GM10248 (cell line): Measurements from ENCODE around the gene ZDHHC11.
"Not testable (repeated sequence)": the region's sequence is repeated elsewhere in the genome, so short reads cannot be mapped to it uniquely, and the experiment has no call there.

Experiments used
- CTCF ChIA-PET: fragments of 300-600 bp; sonication (Branson Sonifier 250); formaldehyde crosslinking; extraction: SDS; loops from one replicate; lab custom pipeline; 2021; ENCODE audit warnings: antibody characterized with exemption; lab: Yijun Ruan, JAX
- POLR2A ChIA-PET: fragments of 350-650 bp; sonication (Branson Sonifier 250); formaldehyde crosslinking; extraction: SDS; loops from one replicate; lab custom pipeline; 2020; ENCODE audit warnings: antibody characterized with exemption; lab: Yijun Ruan, JAX
- DNase-seq: peaks from one replicate; pipeline ENCODE4 v3.0.0; 2012; ENCODE audit errors: extremely low spot score
- TF ChIP-seq, protein P1 (sequence below): IDR thresholded peaks from 2 replicates; pipeline ENCODE4 v1.5.1; 2012; ENCODE audit warnings: mild to moderate bottlenecking, low read depth; ENCODE audit errors: extremely low read depth, missing control alignments, control extremely low read depth

The ZDHHC11 gene

DNA sequence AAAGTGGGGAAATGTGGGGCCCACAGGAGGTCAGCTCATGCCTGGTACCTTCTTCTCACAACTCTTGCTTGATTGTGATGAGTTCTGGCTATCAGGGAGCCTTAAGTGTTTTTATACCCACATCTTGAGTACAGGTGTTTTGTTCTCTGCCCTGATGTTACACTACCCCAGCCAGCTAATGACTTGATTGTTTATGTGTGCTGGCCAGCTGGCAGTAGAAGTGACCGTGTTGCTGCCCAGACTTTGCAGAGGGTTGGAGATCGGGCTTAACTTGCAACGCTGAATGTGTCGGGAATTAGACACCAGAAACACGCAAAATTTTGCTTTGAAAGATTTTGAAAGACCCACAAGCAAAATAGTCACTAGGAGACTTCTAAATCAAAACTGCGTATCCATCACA is 49.3 kb downstream of the ZDHHC11 start:
- no peak for DNase-seq
- ChIA-PET POLR2A (no interaction called here), CTCF (no interaction called here)
- TF ChIP-seq, protein P1, sequence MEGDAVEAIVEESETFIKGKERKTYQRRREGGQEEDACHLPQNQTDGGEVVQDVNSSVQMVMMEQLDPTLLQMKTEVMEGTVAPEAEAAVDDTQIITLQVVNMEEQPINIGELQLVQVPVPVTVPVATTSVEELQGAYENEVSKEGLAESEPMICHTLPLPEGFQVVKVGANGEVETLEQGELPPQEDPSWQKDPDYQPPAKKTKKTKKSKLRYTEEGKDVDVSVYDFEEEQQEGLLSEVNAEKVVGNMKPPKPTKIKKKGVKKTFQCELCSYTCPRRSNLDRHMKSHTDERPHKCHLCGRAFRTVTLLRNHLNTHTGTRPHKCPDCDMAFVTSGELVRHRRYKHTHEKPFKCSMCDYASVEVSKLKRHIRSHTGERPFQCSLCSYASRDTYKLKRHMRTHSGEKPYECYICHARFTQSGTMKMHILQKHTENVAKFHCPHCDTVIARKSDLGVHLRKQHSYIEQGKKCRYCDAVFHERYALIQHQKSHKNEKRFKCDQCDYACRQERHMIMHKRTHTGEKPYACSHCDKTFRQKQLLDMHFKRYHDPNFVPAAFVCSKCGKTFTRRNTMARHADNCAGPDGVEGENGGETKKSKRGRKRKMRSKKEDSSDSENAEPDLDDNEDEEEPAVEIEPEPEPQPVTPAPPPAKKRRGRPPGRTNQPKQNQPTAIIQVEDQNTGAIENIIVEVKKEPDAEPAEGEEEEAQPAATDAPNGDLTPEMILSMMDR = no peak

DNA sequence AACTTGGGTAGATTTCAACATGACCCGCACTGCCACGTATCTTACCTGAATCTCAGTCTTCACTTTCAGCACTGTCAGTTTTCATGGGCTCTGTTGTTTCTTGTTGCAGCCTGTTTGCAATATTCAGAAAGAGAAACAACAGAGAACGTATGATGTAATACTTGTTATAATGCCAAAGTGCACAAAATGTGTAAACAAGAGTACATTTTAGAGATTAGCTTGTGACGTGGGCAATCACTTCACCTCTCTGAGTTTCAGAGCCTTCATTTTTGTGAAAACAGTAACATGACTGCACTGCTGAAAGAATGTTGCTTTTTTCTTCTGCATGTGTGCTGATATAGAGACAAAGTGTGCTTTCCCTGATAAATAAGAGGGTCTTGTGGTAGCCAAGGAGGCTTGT is 49.7 kb downstream of the ZDHHC11 start:
- POLR2A ChIA-PET, CTCF ChIA-PET, DNase-seq: not testable (repeated sequence)

DNA sequence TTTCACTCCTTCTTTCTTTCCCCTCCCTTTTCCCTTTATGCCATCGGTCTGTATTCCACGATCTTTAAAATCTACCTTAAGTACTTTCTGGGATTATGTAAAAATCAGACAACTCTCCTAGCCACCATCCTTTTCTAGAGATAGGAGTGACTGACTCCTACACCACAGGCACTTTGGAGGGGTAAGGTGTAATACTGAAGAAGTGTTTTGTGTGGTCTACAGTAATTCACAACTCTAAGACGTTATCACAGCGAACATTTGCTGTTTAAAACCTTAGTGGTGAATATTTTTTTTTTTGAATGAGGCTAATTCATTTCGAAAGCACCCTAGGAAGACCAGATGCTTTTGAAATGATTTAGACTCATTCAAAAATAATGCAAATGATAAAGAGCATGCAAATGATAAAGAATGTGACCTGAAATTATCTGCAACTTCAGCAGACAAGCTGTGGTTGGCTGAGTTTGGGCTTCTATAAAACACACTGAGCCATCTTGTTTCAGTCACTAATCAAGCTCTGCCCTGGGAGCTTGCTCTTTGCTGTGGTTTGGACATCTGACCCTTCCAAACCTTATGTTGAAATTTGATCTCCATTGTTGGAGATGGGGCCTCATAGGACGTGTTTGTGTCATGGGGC is 52.2 kb downstream of the ZDHHC11 start:
- POLR2A ChIA-PET, DNase-seq, CTCF ChIA-PET: not testable (repeated sequence)

DNA sequence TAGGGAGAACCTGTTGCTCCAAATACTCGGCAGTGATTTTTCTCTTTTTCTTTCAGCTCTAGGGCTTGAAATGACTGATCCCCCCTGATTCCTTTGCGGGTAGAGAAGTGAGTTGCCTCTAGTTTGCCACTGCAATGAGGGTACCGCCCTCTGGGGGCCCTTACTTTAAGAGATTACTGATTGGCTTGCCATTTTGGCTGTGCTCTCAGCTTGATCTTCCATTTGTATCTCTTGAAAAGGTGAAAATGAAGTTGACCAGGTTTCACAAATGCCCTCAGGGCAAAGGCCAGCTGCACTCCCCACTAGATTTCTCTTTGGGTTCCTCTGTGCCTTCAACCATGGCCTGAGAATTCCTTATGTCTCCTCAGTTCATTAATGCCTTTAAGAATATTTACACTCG is 52.8 kb downstream of the ZDHHC11 start:
- POLR2A ChIA-PET, DNase-seq, CTCF ChIA-PET: not testable (repeated sequence)

DNA sequence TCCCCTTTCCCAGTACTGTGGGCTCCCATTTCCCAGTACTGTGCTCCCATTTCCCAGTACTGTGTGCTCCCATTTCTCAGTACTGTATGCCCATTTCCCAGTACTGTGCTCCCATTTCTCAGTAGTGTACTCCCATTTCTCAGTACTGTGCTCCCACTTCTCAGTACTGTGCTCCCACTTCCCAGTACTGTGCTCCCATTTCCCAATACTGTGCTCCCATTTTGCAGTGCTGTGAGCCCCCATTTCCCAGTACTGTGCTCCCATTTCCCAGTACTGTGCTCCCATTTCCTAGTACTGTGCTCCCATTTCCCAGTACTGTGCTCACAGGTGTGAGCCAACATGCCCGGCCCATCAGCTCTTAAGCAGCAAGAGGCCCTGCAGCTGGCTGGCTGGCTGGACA is 54.9 kb downstream of the ZDHHC11 start:
- POLR2A ChIA-PET, DNase-seq, CTCF ChIA-PET: not testable (repeated sequence)

DNA sequence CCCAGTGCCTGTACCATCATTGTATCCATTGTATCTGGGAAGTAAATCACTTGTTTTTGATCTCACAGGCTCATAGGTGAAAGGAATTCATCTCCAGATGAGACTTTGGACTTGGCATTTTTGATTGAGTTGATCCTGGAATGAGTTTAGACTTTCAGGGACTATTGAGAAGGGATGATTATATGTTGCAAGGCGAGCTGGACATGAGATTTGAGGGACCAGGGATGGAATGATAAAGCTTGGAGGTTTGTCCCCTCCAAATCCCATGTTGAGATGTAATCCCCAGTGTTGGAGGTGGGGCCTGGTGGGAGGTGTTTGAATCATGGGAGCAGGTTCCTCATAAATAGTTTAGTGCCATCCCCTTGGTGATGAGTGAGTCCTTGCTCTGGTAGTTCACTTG is 55.8 kb downstream of the ZDHHC11 start:
- CTCF ChIA-PET = interaction anchor here (1.0 kb wide), 1 partner anchor 84 kb away, joined by 3 read pairs; no protein-coding TSS in a partner anchor
- POLR2A ChIA-PET, DNase-seq: not testable (repeated sequence)

DNA sequence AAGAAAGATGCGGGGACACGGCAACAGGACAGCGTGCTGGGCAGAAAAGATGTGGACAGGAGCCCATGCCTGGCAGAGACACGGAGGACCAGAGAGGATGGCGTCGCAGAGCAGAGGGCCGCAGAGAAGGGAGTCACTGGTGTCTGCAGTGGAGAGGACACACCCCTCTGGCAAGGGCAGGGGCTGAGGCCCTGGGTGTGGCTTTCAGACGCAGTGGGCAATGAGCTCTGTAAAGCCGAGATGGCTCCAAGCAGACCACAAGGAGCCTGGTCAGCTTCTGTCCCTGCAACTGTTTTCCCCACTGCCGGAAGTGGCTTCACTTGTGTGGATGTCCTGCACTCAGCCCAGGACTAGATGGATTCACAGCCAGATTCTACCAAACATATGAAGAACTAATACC is 62.1 kb downstream of the ZDHHC11 start:
- POLR2A ChIA-PET, DNase-seq, CTCF ChIA-PET: not testable (repeated sequence)

DNA sequence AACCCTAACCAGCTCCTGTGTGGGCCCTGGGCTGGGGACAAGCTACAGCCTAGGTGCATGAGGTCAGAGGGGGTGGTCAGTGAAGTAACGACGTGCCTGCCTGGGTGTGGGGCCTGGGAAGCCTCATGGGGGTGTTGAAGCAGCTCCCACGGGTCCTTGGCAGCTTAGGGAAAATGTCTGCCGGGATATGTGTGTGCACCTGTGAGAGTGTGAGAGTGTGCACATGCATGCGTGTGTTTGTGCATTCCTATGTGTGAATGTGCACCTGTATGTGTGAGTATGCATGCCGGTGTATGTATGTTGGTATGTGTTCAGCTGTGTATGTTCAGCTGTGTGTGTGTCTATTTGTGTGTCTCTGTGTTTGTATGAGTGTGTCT is 62.9 kb downstream of the ZDHHC11 start:
- POLR2A ChIA-PET, DNase-seq, CTCF ChIA-PET: not testable (repeated sequence)

DNA sequence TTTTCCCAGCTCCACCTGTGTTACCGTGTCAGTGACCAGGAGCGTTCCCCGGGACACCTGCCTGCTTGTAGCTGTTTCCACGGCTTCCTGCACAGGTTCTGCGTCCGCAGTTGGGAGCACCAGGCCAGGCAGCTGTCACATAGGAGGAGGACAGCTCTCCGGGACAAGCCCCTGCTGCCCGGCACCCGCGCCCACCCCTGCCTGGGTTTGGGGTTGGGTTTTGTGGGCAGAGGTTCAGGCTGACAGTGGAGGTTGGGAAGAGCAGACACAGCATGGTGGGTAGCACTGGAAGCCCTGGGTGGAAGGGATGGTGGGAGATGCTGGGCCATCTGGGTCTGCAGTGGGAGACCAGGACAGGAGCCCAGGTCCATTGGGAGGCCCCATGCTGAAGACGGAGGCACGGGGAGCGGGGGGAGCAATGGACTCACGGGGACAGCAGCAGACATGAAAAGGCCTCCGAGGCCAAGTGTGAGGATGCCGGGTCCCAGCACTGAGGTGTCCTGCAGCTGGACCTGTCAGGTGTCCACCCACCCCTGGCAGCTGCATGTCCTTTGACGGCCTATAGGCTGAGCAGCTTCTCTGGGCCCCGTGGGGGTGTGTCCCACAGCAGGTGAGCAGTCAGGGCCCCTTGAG is 63.4 kb downstream of the ZDHHC11 start:
- POLR2A ChIA-PET = not testable (repeated sequence)

DNA sequence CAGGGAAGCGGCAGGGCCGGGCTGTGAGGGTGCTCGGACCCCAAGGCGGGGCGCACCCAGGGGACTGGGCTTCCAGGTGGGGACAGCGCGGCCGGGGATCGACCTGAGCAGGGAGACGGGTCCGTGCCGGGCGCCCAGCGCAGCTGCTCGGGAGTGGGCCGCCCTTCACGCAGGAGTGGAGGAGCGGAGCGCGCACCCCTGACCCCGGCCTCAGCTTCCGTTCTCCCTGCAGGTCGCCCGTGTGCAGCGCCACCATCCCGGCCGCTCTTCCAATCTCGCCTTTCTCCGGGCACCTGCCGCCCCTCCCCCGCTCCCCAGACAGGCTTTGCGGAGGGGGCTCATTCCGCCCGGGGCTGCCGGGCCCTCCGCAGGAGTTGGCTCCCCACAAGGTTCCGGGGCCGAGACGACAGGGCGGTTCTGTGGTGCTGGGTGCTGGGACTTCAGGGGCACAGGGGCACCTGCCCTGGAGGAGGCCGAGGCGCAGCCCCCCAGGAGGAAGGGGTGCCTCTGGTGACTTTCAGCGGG is 65.5 kb downstream of the ZDHHC11 start:
- CTCF ChIA-PET = not testable (repeated sequence)
- peak; percentile 7 for DNase-seq

More for the DNA sequence above, 63.4 kb downstream of the ZDHHC11 start:
- DNase-seq, CTCF ChIA-PET: not testable (repeated sequence)

DNA sequence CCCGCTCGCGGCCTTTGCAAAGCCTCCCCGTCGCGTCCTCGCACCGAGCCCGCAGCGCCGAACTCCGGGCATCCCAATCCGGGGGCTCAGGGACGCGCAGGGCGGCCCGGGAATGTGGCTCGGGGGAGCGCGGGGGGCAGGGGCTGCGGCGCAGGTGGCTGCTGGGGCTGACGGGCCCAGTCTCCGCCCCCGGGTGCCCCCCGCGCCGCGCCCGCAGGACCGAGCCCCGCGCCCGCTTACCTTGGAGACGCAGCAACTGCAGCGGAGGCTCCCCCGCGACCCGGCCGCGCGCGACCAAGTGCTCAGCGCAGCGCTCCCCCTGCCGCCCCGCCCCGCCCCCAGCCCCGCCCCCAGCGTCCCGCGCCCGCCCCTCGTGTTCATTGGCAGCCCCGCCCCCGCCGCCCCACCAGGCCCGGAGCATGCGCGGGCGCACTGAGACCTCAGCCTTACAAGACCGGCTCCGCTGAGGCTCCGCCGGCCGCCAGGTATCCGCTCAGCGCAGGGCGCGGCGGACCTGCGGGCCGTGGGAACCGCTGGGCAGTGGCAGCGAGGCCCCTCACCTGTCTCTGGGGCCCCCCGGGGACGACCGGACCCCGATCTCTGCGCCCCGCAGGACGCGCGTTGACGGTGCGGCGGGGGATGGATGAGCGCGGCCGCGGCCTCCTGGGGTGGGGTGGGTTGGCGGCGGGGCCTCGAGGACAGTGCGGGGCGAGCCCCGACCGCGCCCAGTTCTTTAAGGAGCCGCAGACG is 66.2 kb downstream of the ZDHHC11 start, which contains the start of gene ZDHHC11B:
Gene ZDHHC11B (minus strand): TSS at position 302 of the 750 bp plus-strand sequence. CDS start 17,810 bp downstream, outside the sequence.
- CTCF ChIA-PET, POLR2A ChIA-PET: not testable (repeated sequence)
- peak; percentile 92 for DNase-seq

More for the DNA sequence above, 65.5 kb downstream of the ZDHHC11 start:
- POLR2A ChIA-PET = not testable (repeated sequence)

DNA sequence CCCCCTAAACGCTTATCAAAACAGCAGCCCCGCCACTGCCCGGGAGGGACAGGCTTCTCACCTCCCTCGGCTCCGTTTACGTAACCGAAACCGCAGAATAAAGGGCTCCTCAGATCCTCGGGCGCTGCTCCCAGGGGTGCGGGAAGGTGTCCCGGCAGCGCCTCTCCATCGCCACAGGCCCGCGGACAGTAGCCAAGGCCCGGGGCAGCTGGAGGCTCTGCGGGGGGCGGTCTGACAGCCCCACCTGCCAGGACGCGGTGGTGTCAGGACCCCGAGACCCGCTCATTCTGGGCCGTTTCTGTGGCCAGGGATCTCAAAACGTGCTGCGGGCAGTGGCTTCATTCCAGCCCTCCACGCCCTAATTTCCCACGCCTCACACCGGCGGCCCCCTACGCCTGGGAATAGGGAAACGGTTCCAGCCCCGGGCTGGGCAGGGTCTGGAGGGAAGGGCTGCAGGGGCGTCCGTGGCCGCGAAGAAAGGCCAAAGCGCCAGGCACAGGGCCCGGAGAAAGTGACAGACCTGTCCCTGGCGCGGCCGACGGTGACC is 66.8 kb downstream of the ZDHHC11 start:
- peak; percentile 11 for DNase-seq
- CTCF ChIA-PET, POLR2A ChIA-PET: not testable (repeated sequence)

DNA sequence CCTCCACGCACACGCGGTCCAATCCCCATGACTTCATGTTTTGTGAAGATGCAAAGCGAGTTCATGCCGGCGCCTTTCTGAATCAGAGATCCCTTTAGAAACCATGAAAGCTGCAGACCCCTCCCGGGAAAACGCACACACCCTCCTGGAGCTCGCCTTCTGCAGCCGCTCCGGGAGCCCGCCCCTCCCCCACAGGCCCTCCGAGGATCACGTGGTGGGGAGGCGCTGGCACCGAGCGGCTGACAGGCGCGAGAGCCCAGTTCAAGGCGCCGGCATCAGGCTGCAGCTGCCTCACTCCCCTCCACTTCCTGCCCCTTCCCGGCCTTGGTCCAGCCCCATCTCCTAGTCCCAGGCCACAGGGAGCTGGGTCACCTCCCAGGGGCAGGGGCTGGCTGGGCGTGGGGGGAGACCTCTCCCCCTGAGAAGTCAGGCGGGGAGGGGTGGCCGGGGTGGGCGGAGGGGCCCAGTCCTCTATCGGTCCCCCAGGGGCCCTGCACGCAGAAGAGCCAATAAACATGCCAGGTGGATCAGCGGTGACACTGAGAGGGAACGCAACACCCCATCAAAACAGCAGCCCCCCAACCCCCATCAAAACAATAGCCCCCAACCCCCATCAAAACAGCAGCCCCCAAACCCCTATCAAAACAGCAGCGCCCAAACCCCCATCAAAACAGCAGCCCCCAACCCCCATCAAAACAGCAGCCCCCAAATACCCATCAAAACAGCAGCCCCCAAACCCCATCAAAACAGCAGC is 67.6 kb downstream of the ZDHHC11 start:
- POLR2A ChIA-PET, CTCF ChIA-PET: not testable (repeated sequence)

DNA sequence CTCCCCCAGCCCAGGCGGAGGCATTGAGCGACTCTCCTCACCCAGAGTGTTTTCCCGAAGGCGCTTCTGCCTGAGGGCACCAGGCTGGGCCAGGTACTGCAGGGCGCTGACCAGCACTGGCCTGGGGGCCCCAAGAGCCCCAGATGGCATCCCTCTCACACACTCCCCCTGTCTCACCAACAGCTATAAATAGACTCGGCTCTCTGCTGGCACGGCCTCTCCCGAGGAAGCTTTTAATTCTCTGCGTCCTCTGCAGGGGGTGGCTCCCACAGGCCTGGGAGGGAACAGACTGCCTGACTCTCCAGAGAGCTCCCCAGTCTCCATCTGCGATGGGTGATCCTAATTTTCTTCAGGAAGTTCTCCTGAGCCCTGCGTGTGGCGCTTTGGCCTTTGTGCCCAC is 68.4 kb downstream of the ZDHHC11 start:
- POLR2A ChIA-PET, DNase-seq, CTCF ChIA-PET: not testable (repeated sequence)

More for the DNA sequence above, 67.6 kb downstream of the ZDHHC11 start:
- DNase-seq = not testable (repeated sequence)

DNA sequence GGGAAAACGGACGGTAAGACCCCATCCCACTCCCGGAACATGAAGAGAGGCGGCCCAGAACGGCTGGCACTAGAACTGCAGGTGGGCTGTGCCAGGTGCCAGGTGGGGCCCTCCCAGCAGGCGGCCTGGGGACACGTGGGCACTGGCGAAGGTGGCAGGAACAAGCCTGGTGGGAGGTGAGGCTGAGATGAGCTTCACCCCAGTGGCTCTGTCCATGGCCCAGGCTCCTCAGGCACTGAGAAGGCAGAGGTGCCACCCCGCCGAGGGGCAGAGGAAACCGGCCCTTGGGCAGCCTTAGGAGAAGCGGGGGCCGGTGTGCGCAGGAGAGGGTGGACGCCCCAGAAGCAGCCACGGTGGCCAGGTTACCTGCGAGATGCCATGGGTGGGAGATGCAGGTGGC is 70.2 kb downstream of the ZDHHC11 start:
- DNase-seq, POLR2A ChIA-PET, CTCF ChIA-PET: not testable (repeated sequence)

DNA sequence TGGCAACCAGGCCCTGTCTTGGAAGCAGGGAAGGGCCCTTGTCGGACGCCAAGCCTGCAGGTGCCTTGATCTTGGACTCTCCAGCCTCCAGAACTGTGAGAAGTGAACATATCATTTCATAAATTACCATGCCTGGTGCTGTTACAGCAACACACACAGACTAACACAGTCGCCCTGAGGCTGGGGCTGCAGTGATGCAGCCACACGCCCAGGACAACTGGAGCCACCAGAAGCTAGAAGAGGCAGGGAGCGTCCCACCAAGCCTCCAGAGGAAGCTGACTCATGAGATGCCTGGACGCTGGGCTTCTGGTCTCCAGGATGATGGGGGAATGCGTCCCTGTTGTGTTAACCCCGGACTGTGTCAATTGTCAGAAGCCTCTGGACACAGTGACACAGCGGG is 71.8 kb downstream of the ZDHHC11 start:
- POLR2A ChIA-PET, CTCF ChIA-PET, DNase-seq: not testable (repeated sequence)
